ENCODE measurements around the gene GLCE. TPM values are rescaled to one million over a fixed set of nuclear protein-coding genes. Genes with fewer than 3 reads are reported as not detected.

Gene GLCE
- total and polyA plus RNA-seq, 10 of the 15 experiments (the other 5 are each of a cell fraction or from before 2014, with no cell fraction given), result 2.1 to 11.9 (median 2.9) TPM

- Histone ChIP-seq H3K79me2 (ENCODE audit: control insufficient read depth, insufficient read depth, low read length) (no peaks in the 10 kb centered on the region), H3K4me3 (no peak overlapping the region), H2AFZ (ENCODE audit: control insufficient read depth, low read depth, low read length) (no peak overlapping the region), H3K4me1 (ENCODE audit: control insufficient read depth, insufficient read depth, low read length) (no peaks in the 10 kb centered on the region), H4K20me1 (ENCODE audit: control insufficient read depth, insufficient read depth) (no peaks in the 10 kb centered on the region), H3K27ac (ENCODE audit: control insufficient read depth, insufficient read depth) (no peak overlapping the region), H3K9me3 (replicated peaks; ENCODE audit: control insufficient read depth, insufficient read depth, low read length) (no peaks in the 10 kb centered on the region), H3K9ac (ENCODE audit: control insufficient read depth, insufficient read depth, low read length) (no peak overlapping the region), H3K27me3 (replicated peaks in 1 of 2; ENCODE audit: control insufficient read depth in 2 of 2, insufficient read depth in 2 of 2, low read length in 1 of 2) (peaks cover 0 to 8% of the 10 kb centered on the region in 2 experiments; a peak in 1 of 4 replicates), H3K4me2 (ENCODE audit: control insufficient read depth, insufficient read depth) (no peak overlapping the region), H3K36me3 (ENCODE audit: control insufficient read depth in 2 of 2, insufficient read depth in 2 of 2, low read length in 1 of 2) (no peaks in the 10 kb centered on the region)
- no TSS peak for BruUV-seq (replicated peaks)
- intact Hi-C loops (cut with micrococcal nuclease; ENCODE audit: unreplicated experiment), result no loop called here
- ChIA-PET CTCF (no interaction called here), SMC1A (ENCODE audit: uncharacterized antibody, unreplicated experiment) (no interaction called here), POLR2A (no interaction called here), RAD21 (ENCODE audit: unreplicated experiment) (no interaction called here)
- no peak for TF ChIP-seq TARDBP (IDR thresholded peaks at IDR 0.05; ENCODE audit: borderline replicate concordance)
- no peak for TF ChIP-seq GATAD2B (conservative IDR thresholded peaks at IDR 0.05; ENCODE audit: low read depth)
- no peak for TF ChIP-seq KAT2A (conservative IDR thresholded peaks at IDR 0.05; ENCODE audit: control insufficient read depth, low read depth, low read length)
- TF ChIP-seq BRCA1 (IDR thresholded peaks at IDR 0.05; ENCODE audit: low read depth, low read length), result no peak
- no peak for TF ChIP-seq PML (IDR thresholded peaks at IDR 0.05; ENCODE audit: low read length)
- no peak for TF ChIP-seq SREBF2 (IDR thresholded peaks at IDR 0.05; ENCODE audit: low read length)
- no peak for TF ChIP-seq USF2 (IDR thresholded peaks at IDR 0.05; ENCODE audit: borderline replicate concordance, low read depth, low read length)
- no peak for TF ChIP-seq MEF2B (IDR thresholded peaks at IDR 0.05; ENCODE audit: partially characterized antibody, poor library complexity, severe bottlenecking)
- TF ChIP-seq BHLHE40 (IDR thresholded peaks at IDR 0.05; ENCODE audit: borderline replicate concordance in 1 of 2, low read depth in 2 of 2, low read length in 1 of 2), result no peak
- TF ChIP-seq SRF (IDR thresholded peaks at IDR 0.05; ENCODE audit: low read depth in 2 of 2, low read length in 2 of 2), result no peak
- TF ChIP-seq LARP7 (IDR thresholded peaks at IDR 0.05), result no peak
- TF ChIP-seq SMAD1 (IDR thresholded peaks at IDR 0.05; ENCODE audit: low read depth, partially characterized antibody), result no peak
- no peak for TF ChIP-seq SUPT20H (IDR thresholded peaks at IDR 0.05; ENCODE audit: borderline replicate concordance, control insufficient read depth, low read depth, low read length)
- TF ChIP-seq HDAC2 (IDR thresholded peaks at IDR 0.05), result no peak
- no peak for TF ChIP-seq ASH2L (IDR thresholded peaks at IDR 0.05; ENCODE audit: borderline replicate concordance, low read depth)
- TF ChIP-seq IRF3 (IDR thresholded peaks at IDR 0.05), result no peak
- 19% methylated on average over 2 of the region's 2 CpGs for WGBS (ENCODE audit: insufficient coverage, insufficient replicate concordance, low lambda C conversion rate, missing lambda C conversion rate)
- in situ Hi-C loops (cut with MboI), result no loop called here
- FAIRE-seq (no peak), ATAC-seq (no peak), DNase-seq (ENCODE audit: low read depth, low spot score) (no peak)
Observed at GRCh38 chr15:69149803-69150202, 10.6 kb upstream of the GLCE start.

All from GM12878 (cell line).